NCI-H345 treated with DMSO at 0.1 percent for 48 hours (cell line): ENCODE data around the gene AP1S3.
"Not testable (repeated sequence)": the region's sequence is repeated elsewhere in the genome, so short reads cannot be mapped to it uniquely, and the experiment has no call there.

Source experiments
- DNase-seq: peaks from one replicate; lab custom pipeline; 2025; ENCODE audit not compliant: unreplicated experiment; lab: John Stamatoyannopoulos, UW

Gene AP1S3

DNA sequence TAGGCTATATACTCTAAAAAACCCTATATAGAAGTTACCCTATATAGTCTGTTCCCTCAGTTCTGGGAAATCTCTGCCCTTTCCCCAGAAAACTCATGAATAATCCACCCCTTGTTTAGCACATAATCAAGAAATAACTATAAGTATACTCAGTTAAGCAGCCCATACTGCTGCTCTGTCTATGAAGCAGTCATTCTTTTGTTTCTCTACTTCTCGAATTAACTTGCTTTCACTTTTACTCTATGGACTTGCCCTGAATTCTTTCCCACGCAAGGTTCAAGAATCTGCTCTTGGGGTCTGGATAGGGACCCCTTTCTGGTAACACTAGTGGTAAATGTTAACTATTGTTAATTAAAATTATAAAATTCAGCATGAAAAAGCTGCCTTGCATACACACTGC lies 17.4 kb upstream of the AP1S3 start:
- no peak for DNase-seq

DNA sequence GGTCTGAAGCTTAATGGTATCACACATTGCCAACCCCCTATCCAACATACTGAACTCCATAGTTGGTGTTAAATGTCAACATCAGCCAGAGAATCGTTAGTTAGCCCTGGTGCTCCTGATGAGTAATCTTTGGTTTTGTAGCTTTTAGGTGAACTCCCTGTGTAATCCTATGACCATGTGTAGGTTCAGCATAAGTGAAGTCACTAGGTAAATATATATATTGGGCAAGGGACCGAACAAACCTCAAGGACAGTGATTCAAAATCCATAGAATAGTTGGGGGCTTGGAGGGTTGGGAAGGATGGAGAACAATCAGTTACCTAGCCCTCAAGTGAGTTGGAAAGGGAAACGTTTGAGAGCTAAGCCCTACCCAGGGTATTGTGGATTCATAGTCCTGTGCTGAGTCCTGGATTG lies 16.0 kb upstream of the AP1S3 start:
- DNase-seq: no peak

DNA sequence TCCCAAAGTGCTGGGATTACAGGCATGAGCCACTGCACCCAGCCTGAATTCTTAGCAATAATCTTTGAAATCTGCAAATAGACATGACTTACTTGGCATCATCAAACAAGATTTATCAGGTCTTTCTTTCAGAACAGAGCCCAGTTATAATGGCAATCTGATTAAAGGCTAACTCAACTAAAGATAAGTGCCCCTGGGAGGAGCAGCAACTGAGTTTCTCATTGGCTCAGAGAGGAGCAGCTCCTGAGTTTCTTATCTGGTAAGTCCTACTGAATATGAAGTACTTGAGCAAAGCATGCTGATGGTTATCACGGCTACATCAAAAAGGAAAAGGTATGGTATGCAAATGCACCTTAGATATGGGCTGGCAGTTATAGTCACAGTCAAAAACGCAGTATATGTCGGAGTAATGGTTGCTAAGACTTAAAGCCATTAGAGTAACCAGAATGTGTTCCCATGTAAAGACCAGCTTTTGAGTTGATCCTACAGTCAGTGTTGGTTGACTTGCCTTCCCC lies 15.0 kb upstream of the AP1S3 start:
- DNase-seq: no peak

DNA sequence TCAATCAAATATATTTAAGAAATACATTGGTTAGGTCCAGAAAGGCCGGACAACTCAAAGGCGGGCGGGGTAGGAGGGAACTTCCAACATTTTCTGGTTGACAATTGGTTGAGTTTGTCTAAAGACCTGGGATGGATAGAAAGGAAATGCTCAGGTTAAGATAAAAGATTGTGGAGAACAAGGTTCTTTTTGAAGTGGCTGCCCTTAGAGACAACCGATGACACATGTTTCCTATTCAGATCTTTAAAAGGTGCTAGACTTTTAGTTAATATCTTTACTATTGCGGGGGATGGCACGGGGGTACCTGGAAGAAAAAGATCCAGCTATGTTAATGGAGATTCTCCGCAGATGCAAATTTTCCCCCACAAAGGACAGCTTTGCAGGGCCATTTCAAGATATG lies 10.0 kb upstream of the AP1S3 start:
- DNase-seq: no peak

GRCh38 chr2:223846515-223846914 lies 9.1 kb upstream of the AP1S3 start:
- DNase-seq: no peak

GRCh38 chr2:223841436-223842190 lies 4.2 kb upstream of the AP1S3 start:
- no peak for DNase-seq

DNA sequence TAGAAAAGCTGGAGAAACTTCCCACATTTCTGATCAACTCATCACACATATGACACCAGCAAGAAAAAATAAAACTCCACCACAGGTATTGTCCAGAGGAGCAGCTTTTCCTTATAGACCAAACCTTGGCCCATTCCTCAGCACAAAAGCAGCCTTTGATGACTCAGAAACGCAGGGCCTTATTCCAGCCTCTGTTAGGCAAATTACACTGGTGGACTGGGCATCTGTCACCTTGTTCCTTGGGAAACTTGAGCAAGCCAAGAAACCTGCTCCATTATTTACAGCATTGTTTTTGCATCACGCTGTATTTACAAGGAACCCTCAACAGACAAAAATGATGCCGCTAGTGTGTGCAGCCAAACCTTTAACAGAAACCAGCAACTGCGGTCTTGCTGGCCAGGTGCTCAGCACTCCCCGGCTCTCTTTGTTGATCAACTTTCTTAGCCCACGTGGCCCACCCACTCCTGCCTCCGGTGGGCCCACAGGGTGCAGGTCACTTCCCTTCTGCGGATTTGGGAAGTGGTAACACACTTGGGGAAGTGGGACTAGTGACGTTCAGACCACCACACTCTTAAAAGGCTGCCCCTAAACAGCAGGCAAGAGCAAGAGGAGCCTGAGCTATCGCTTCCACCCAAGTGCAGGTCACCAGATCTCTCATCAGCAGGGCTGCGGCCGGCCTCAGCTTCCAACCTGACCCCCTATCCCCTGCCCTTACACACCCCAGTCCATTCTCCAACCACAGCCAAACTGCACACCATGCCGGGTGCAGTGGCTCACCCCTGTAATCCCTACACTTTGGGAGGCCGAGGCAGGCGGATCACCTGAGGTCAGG lies 1.5 kb downstream of the AP1S3 start:
- DNase-seq: no peak

DNA sequence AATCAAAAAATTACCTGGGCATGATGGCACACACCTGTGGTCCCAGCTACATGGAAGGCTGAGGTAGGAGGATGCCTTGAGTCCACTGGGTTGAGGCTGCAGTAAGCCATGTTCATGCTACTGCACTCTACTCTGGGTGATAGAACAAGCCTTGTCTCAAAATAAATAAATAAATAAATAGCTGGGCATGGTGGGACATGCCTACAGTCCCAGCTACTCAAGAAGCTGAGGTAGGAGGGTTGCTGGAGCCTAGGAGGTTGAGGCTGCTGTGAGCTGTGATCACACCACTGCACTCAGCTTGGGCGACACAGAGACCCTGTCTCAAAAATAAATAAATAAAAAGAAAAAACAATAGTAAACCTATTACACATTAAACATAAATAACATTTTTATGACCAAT lies 3.0 kb downstream of the AP1S3 start:
- DNase-seq: no peak

GRCh38 chr2:223832241-223832903 lies 5.0 kb downstream of the AP1S3 start:
- DNase-seq: no peak

- DNase-seq: no peak
These were observed 8.3 kb downstream of the AP1S3 start for GRCh38 chr2:223829128-223829527.

DNA sequence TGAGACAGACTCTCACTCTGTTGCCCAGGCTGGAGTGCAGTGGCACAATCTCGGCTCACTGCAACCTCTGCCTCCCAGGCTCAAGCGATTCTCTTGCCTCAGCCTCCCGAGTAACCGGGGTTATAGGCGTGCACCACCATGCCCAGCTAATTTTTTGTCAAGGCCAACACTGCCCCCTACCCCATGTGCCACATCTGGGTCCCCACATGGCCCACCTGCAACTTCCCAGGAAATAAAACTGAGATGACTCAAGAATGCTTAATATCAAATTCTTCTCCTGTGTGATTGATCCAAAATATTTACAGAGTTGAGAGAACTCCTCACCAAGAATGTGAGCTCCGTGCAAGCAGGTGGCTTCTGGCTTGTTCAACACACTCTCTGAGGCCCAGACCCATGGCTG lies 9.1 kb downstream of the AP1S3 start:
- no peak for DNase-seq

GRCh38 chr2:223826995-223827394 lies 10.4 kb downstream of the AP1S3 start:
- no peak for DNase-seq

- DNase-seq: no peak
These were observed 13.1 kb downstream of the AP1S3 start for GRCh38 chr2:223824301-223824700.

GRCh38 chr2:223822818-223823217 lies 14.6 kb downstream of the AP1S3 start:
- no peak for DNase-seq

- DNase-seq: no peak
These were observed 16.8 kb downstream of the AP1S3 start for GRCh38 chr2:223820549-223820948.

GRCh38 chr2:223819891-223820290 lies 17.5 kb downstream of the AP1S3 start:
- no peak for DNase-seq

- DNase-seq: no peak
These were observed 21.4 kb downstream of the AP1S3 start for GRCh38 chr2:223815884-223816570.

DNA sequence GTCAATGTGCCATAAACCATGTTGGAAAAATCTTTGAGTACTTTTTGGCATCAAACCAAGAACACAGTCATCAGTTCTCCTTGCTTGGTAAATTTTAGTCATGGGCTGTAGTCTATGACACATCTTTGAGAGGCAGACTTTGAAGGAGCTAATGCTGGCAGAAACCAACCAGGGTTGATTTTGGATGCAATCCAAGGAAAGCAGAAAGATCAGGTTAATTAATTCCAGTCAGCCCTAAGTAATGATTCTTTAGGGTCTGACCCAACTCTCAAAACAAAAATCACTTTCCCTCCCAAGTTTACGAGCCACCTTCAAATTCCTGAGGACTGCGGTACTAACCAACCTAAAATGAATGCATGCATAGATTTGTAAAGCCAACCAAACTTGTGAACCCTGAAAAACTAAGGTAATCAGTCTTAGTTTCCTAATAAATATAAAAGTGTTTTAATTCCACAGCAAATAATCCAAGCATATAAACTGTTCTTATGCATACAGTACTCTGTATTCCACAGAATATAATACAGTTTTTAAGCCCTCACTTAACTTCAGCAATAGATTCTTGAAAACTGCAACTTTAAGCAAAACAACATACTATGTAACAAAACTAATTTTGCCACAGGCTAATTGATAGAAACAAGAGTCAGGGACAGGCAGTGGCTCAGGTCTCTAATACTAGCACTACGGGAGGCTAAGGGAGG lies 22.0 kb downstream of the AP1S3 start:
- no peak for DNase-seq

- DNase-seq: not testable (repeated sequence)
These were observed 22.6 kb downstream of the AP1S3 start for GRCh38 chr2:223814764-223815163.

DNA sequence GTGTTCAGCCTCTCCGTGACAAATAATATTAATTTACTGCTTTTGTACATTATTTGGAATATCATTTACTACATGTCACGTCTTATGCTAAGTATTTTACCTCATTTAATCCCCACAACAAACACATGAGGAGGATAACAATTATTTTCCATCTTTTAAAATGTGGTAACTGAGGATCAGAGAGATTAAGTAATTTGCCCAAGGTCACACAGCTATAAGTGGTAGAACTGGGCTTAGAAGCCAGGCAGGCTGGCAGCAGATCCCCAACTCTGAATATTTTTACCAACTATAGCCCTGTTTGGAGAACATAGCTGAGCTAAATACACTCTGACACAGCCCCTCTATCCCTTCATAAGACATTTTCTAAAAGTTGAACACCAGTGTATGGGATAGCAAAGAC lies 24.1 kb downstream of the AP1S3 start:
- DNase-seq: no peak
